IPS-20b (cell line): ENCODE results near the gene TMPRSS4.

Source experiments
- H3K27ac ChIP-seq: one replicate; pipeline ENCODE4 v1.5.1; 2013; ENCODE audit warnings: low read length
- H3K27me3 ChIP-seq: 2 replicates; pipeline ENCODE4 v1.6.1; 2013; ENCODE audit warnings: mild to moderate bottlenecking, low read length, inconsistent platforms; ENCODE audit not compliant: insufficient read depth
- H3K36me3 ChIP-seq: 2 replicates; pipeline ENCODE4 v1.6.1; 2013; ENCODE audit warnings: low read depth, mild to moderate bottlenecking, inconsistent platforms, low read length, moderate library complexity; ENCODE audit not compliant: insufficient read depth
- H3K4me1 ChIP-seq: 2 replicates; pipeline ENCODE4 v1.6.1; 2013; ENCODE audit warnings: mild to moderate bottlenecking, control low read depth, inconsistent platforms, low read length, moderate library complexity; ENCODE audit not compliant: insufficient read depth
- H3K4me3 ChIP-seq: 2 replicates; pipeline ENCODE4 v1.5.1; 2013; ENCODE audit warnings: mild to moderate bottlenecking, low read length, inconsistent platforms
- H3K9ac ChIP-seq: 2 replicates; pipeline ENCODE4 v1.6.1; 2013; ENCODE audit warnings: low read depth, mild to moderate bottlenecking, inconsistent platforms, low read length, moderate library complexity
- H3K9me3 ChIP-seq: 2 replicates; pipeline ENCODE4 v1.6.1; 2013; ENCODE audit warnings: mild to moderate bottlenecking, low read depth, low read length, inconsistent platforms; ENCODE audit not compliant: insufficient read depth

Gene TMPRSS4

DNA sequence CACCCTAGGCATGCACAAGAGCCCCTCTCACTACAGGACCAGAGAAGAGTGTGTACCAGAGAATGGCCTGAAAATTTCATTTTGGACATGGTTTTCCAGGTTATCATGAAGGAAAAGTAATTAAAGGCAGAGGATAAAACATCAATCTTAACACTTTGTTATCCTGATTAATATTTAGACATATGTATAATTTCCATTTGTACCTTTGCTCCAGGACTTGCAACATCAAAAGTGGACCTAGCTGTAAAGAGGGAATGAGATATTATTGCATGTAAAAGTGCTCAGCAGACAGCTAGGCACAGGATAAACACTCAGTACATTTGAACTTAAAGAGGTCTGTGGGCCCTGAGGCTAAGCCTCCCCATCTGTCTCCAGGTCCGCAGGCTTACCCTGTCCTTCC is 77.8 kb downstream of the TMPRSS4 start:
- no peak overlapping the region for H3K27ac ChIP-seq
- peaks cover 34% of the 10 kb centered on the region for H3K4me1 ChIP-seq
- no peak overlapping the region for H3K9ac ChIP-seq
- no peaks in the 10 kb centered on the region for H3K36me3 ChIP-seq
- H3K4me3 ChIP-seq = no peak overlapping the region
- no peaks in the 10 kb centered on the region for H3K9me3 ChIP-seq
- H3K27me3 ChIP-seq = peaks cover 99% of the 10 kb centered on the region

DNA sequence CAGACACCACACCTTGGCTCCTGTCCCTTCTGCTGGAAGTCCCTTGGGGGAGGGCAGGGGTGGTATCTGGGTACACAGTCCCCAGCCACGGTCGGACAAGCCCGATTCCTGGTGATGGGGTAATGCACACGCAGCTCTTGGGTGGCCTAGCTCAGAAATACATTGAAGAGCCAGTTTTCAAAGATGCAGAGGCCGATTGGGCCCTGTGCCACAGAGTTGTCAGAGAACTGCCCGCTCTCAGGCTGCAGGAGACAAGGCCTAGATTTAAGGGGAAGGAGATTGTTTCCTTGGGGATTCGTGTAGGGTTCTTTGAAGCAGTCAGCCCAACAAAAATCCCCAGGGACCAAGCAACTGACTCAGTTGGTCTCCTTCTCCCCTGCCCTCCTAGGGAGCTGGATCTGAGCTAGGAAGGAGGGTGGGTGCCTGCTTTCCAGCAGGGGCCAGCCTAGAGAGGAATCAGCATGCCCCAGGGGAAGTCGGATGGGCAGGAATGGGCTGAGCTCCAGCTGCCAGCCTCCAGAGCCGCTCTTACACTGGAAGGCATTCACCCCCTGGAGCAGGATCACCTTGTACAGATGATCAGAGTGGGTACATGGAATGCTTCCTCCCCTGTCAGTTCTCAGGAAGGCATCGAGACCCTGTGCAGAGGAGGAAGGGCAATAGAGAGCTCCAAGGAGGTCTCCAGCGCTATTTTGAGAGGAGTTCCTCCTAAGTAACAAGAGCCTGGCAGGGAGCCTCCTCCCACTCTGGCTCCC is 79.1 kb downstream of the TMPRSS4 start:
- Histone ChIP-seq H3K9ac (no peak overlapping the region), H3K36me3 (no peaks in the 10 kb centered on the region), H3K4me1 (peaks cover 34% of the 10 kb centered on the region), H3K9me3 (no peaks in the 10 kb centered on the region), H3K4me3 (peak overlapping the region; percentile 57; the same call in 1 of the 2 replicates), H3K27ac (no peak overlapping the region), H3K27me3 (peaks cover 99% of the 10 kb centered on the region)

DNA sequence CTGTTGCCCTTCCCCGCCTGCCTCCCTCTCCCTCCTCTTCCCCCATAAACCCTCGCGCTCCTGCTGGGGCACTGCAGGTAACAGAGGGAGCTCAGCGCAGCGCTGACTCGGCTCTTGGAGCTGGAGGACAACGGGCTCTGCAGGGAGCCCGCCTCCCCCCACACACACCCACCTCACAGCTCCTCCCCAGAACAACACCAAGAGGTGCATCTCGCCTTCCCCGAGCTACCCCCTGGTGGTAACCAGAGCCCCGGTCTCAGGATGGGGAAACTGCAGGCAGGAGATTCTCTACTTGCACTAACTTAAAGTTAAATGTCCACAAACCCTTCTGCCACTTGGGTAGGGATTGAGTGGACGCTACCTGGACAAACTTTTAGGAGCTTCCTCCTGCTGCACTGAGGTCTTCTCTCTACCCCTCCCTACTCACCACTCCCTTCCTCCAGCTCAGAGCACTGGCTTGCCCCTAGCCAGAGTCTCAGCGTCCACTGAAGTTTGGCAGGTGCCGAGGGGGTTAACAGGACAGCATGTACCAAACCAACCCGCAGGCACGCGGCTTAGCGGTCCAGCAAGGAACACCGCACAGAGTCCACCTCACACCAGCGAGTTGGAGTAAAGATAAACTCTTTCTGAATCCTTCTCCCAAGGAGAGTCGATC is 79.8 kb downstream of the TMPRSS4 start:
- Histone ChIP-seq H3K27me3 (peaks cover 99% of the 10 kb centered on the region), H3K9ac (no peak overlapping the region), H3K36me3 (no peaks in the 10 kb centered on the region), H3K9me3 (no peaks in the 10 kb centered on the region), H3K4me3 (peak overlapping the region; percentile 57), H3K27ac (no peak overlapping the region), H3K4me1 (peaks cover 31% of the 10 kb centered on the region)

DNA sequence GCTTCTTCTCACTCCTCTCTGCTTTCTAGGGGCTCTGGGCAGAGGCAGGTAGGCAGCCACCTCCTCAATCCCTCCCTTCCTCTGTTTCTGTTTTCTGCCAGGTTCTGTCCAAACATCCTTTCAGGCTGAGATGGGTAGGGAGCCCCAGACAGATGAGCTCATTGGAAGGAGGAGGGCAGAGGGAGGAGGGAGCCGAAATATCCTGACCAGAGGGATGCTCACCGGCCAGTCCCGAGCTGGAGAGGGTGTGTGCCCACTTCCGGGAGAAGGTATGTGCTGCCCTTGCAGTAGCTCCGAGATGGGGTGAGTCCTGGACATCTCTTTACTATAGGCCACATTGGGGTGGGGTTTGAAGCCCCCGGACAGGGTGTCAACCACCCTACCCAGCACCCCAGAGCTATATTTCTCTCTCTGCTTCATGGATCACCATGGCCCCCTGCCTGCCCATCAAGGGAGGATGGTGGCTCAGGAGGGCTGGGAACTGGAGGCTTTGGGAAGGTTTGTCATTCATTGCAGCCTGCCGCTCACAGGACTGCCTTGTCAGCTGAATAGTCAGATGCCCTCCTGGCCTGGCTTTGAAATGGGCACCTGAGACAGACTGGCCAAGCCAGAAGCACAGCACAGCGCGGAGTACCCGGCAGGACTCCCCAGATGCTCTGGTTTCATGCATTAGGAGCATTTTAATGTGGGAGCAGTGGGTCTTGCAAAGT is 80.5 kb downstream of the TMPRSS4 start:
- Histone ChIP-seq H3K4me1 (peaks cover 30% of the 10 kb centered on the region), H3K27me3 (peaks cover 99% of the 10 kb centered on the region)

DNA sequence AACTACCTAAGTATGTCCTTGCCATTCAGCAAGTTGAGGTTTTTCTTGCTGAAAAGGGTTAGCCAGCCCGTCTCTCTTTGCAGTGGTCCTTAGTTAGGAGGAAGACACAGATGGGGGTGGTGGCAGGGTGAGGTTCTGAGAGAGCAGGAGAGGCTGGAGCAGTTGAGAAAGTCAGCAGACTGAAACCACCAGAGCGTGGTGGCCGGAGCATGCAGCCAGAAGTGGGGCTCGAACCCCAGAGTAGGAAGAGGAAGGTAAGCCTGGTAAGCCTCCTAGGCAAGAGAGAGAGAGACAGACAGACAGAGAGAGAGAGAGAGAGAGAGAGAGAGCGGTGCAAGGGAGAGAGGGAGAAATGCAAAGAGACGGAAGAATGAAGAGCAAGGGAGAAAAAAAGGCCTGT is 84.9 kb downstream of the TMPRSS4 start:
- H3K36me3 ChIP-seq = no peaks in the 10 kb centered on the region
- peaks cover 5% of the 10 kb centered on the region; the same call in 1 of the 2 replicates for H3K4me1 ChIP-seq
- H3K9ac ChIP-seq = no peak overlapping the region
- H3K4me3 ChIP-seq = no peak overlapping the region
- no peak overlapping the region for H3K27ac ChIP-seq
- peaks cover 92% of the 10 kb centered on the region for H3K27me3 ChIP-seq
- no peaks in the 10 kb centered on the region for H3K9me3 ChIP-seq

More for the DNA sequence above, 80.5 kb downstream of the TMPRSS4 start:
- Histone ChIP-seq H3K4me3 (peak overlapping the region; percentile 57), H3K9ac (no peak overlapping the region), H3K27ac (no peak overlapping the region), H3K36me3 (no peaks in the 10 kb centered on the region), H3K9me3 (no peaks in the 10 kb centered on the region)

DNA sequence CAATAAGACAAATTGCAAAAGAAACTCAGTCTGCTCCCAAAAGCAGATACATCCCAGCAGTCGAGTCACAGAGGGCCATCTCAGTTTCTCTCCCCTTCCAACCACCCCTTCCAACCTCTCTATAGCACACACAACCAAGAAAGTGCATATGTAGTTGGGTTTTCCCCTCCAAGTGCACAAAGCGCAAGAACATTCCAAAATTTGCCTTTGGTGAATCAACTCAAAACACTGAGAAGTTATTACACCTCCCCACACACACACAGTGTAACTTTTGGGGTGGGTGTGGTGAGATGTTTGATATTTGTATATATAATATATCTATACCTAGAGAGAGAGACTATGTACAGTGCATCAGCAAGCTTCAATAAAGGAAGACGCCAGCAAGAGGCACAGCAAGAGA is 86.0 kb downstream of the TMPRSS4 start:
- peaks cover 92% of the 10 kb centered on the region for H3K27me3 ChIP-seq
- H3K4me1 ChIP-seq = no peaks in the 10 kb centered on the region; the same call in 1 of the 2 replicates
- no peak overlapping the region for H3K27ac ChIP-seq
- H3K9me3 ChIP-seq = no peaks in the 10 kb centered on the region
- H3K4me3 ChIP-seq = no peak overlapping the region
- no peaks in the 10 kb centered on the region for H3K36me3 ChIP-seq
- H3K9ac ChIP-seq = no peak overlapping the region

DNA sequence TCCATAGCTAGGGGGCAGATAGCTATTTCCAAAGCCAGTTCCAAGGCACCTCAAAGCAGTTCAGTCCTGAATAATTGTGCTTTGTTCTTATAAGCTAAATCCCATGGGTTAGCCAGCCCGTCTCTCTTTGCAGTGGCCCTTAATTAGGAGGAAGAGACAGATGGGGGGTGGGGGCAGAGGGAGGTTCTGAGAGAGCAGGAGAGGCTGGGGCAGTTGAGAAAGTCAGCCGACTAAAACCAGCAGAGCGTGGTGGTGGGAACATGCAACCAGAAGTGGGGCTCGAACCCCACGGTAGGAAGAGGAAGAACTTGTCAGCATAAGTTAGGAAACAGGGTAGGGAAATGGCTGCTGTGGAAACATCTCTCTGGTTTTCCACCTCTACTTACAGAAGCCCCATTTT is 86.6 kb downstream of the TMPRSS4 start:
- Histone ChIP-seq H3K27me3 (peaks cover 92% of the 10 kb centered on the region), H3K9ac (no peak overlapping the region), H3K36me3 (no peaks in the 10 kb centered on the region), H3K4me1 (no peaks in the 10 kb centered on the region; the same call in 1 of the 2 replicates), H3K9me3 (no peaks in the 10 kb centered on the region), H3K27ac (no peak overlapping the region), H3K4me3 (no peak overlapping the region)

DNA sequence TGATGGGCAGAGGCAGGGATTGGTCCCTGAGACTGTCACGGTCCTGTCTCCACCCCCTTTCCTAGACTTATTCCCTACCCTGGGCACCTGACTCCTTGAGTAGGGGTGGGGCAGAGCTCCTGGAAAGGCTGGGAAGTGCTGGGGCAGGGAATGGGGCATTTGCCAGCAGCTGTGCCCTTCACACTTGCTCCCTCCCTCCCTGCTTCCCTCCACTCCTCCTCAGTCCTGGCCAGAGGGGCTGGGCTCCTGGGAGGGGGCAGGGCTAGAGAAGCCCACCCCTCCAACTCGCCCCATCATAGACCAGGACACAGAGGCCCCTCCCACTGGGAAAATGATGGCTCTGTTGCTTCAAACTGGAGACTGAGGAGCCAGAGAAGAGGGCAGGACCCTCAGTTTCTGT is 88.0 kb downstream of the TMPRSS4 start:
- H3K9ac ChIP-seq = no peak overlapping the region
- H3K36me3 ChIP-seq = no peaks in the 10 kb centered on the region
- H3K27me3 ChIP-seq = peaks cover 92% of the 10 kb centered on the region

DNA sequence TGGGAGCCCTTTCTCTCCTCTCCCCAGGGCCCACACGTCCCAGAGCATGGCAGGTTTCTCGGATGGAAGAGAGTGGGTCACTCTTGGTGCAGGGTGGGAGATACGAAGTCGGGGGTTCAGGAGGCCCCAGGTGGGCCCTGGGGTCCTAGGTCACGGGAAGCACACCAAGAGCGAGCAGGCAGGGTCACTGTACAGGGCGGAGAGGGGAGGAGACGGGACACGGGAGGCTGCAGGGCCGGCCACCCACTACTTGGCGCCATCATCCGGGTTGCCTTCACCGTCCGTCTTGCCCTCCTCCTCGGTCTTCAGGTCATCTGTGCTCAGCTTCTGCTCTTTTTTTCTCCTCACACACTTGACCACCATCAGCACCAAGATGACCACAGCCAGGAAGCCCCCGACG is 89.8 kb downstream of the TMPRSS4 start:
- Histone ChIP-seq H3K9ac (no peak overlapping the region), H3K4me3 (no peak overlapping the region), H3K27ac (no peak overlapping the region), H3K4me1 (peaks cover 8% of the 10 kb centered on the region; the same call in 1 of the 2 replicates), H3K27me3 (peaks cover 91% of the 10 kb centered on the region), H3K36me3 (no peaks in the 10 kb centered on the region), H3K9me3 (no peaks in the 10 kb centered on the region)

More for the DNA sequence above, 88.0 kb downstream of the TMPRSS4 start:
- no peak overlapping the region for H3K27ac ChIP-seq
- H3K9me3 ChIP-seq = no peaks in the 10 kb centered on the region
- H3K4me1 ChIP-seq = no peaks in the 10 kb centered on the region; the same call in 1 of the 2 replicates
- H3K4me3 ChIP-seq = no peak overlapping the region

DNA sequence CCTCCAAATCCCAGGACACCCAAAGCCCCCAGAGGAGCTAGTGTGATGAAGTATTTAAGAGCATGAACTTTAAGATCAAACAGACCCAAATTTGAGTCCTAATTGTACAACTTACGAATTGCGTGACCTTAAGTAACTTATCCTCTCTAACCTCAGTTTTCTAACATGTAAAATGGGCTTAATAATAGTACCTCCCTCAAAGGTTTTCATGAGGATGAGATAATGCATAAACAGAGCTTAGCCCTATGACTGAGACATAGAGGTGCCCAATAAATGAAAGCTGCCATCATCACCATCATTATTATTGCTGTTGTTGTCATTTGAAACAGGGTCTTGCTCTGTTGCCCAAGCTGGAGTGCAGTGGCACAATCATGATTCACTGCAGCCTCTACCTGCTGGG is 90.4 kb downstream of the TMPRSS4 start:
- Histone ChIP-seq H3K36me3 (no peaks in the 10 kb centered on the region), H3K4me1 (peaks cover 8% of the 10 kb centered on the region; the same call in 1 of the 2 replicates), H3K9me3 (no peaks in the 10 kb centered on the region), H3K9ac (no peak overlapping the region), H3K4me3 (no peak overlapping the region), H3K27me3 (peaks cover 91% of the 10 kb centered on the region), H3K27ac (no peak overlapping the region)

DNA sequence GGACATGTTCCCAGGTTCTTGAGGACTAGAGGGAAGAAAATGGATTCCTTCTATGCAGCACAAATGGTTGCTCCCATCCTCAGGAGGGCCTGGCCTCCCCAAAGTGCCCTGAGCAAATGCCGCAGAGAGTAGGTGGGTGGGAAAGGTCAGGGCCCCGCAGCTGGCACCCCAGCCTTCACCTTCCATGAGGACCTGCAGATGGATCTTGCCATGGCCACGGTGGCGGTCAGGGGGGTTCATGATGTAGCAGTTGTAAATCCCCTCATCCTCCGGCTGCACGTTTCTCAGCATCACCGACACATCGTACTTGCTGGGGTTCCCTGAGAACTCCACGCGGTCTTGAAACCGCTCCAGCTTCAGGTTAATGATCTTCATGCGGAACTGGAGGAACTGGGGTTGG is 91.0 kb downstream of the TMPRSS4 start:
- Histone ChIP-seq H3K27ac (no peak overlapping the region), H3K9ac (no peak overlapping the region), H3K36me3 (no peaks in the 10 kb centered on the region), H3K4me3 (no peak overlapping the region), H3K27me3 (peaks cover 91% of the 10 kb centered on the region), H3K4me1 (peaks cover 8% of the 10 kb centered on the region; the same call in 1 of the 2 replicates), H3K9me3 (no peaks in the 10 kb centered on the region)
